ENCODE data around the gene NUP133. TPM values are rescaled to one million over a fixed set of nuclear protein-coding genes. Genes with fewer than 3 reads are reported as not detected.

The NUP133 gene
- total RNA-seq, 1 experiment from 2014 or later: 55.8 TPM

Other genes with a start within 250 kb of the NUP133 start
- 17.5 and 37.1 TPM in 2 replicates for gene RAB4A, start 237.2 kb downstream of the NUP133 start, total RNA-seq (2014; rRNA removed; shearing (Covaris generic))
- gene CCSAP, start 165.3 kb downstream of the NUP133 start, total RNA-seq (2014; rRNA removed; shearing (Covaris generic)): 11.5 and 15.7 TPM in 2 replicates
- not detected in 2 replicates for gene ACTA1, start 74.2 kb downstream of the NUP133 start, total RNA-seq (2014; rRNA removed; shearing (Covaris generic))
- 9.4 and 12.0 TPM in 2 replicates for gene ABCB10, start 50.4 kb upstream of the NUP133 start, total RNA-seq (2014; rRNA removed; shearing (Covaris generic))
- gene TAF5L, start 117.8 kb upstream of the NUP133 start, total RNA-seq (2014; rRNA removed; shearing (Covaris generic)): 13.2 and 18.7 TPM in 2 replicates
- gene URB2, start 117.9 kb upstream of the NUP133 start, total RNA-seq (2014; rRNA removed; shearing (Covaris generic)): 21.4 and 23.0 TPM in 2 replicates